Measurements from ENCODE around the gene VAT1L. TPM values are rescaled to one million over a fixed set of nuclear protein-coding genes. Genes with fewer than 3 reads are reported as not detected.
A peak's percentile ranks its signal among the peaks of the same experiment; 100 is the strongest.

The VAT1L gene
- total RNA-seq, 2 experiments from 2014 or later, result not detected

DNA sequence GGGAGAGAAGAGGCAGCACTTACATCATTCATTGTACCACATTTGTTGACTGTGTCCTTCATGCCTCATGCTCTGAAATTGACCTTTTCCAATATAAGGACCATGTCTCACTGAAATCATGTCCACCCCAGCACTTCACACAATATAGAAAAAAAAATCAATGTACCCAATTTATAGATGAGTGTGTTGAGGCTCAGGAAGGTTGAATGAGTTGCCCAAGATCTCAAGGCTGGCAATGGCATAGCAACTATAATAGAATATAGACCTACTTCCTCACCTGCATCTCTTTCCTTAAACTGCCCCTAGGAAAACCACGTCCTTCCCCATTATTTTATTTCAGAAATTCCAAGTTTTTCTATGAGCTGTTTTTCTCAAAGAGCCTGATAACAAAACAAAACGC, 912 bp upstream of the VAT1L start:
- Mint-ChIP-seq H3K27me3 (peaks cover 63% of the 10 kb centered on the region), H3K9me3 (no peaks in the 10 kb centered on the region), H3K27ac (no peak overlapping the region), H3K36me3 (ENCODE audit: low read depth) (no peaks in the 10 kb centered on the region), H3K4me1 (ENCODE audit: low read depth) (peaks cover 4% of the 10 kb centered on the region), H3K4me3 (no peak overlapping the region)
- TF ChIP-seq, protein P1, sequence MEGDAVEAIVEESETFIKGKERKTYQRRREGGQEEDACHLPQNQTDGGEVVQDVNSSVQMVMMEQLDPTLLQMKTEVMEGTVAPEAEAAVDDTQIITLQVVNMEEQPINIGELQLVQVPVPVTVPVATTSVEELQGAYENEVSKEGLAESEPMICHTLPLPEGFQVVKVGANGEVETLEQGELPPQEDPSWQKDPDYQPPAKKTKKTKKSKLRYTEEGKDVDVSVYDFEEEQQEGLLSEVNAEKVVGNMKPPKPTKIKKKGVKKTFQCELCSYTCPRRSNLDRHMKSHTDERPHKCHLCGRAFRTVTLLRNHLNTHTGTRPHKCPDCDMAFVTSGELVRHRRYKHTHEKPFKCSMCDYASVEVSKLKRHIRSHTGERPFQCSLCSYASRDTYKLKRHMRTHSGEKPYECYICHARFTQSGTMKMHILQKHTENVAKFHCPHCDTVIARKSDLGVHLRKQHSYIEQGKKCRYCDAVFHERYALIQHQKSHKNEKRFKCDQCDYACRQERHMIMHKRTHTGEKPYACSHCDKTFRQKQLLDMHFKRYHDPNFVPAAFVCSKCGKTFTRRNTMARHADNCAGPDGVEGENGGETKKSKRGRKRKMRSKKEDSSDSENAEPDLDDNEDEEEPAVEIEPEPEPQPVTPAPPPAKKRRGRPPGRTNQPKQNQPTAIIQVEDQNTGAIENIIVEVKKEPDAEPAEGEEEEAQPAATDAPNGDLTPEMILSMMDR (IDR thresholded peaks at IDR 0.05), result no peak
- POLR2A ChIA-PET, result no interaction called here
- DNase-seq (no peak), ATAC-seq (no peak)
- CTCF ChIA-PET, result no interaction called here
- intact Hi-C loops (cut with micrococcal nuclease), result loop anchor here (10.0 kb wide), 1 partner anchor 113 kb away; no protein-coding TSS in a partner anchor

DNA sequence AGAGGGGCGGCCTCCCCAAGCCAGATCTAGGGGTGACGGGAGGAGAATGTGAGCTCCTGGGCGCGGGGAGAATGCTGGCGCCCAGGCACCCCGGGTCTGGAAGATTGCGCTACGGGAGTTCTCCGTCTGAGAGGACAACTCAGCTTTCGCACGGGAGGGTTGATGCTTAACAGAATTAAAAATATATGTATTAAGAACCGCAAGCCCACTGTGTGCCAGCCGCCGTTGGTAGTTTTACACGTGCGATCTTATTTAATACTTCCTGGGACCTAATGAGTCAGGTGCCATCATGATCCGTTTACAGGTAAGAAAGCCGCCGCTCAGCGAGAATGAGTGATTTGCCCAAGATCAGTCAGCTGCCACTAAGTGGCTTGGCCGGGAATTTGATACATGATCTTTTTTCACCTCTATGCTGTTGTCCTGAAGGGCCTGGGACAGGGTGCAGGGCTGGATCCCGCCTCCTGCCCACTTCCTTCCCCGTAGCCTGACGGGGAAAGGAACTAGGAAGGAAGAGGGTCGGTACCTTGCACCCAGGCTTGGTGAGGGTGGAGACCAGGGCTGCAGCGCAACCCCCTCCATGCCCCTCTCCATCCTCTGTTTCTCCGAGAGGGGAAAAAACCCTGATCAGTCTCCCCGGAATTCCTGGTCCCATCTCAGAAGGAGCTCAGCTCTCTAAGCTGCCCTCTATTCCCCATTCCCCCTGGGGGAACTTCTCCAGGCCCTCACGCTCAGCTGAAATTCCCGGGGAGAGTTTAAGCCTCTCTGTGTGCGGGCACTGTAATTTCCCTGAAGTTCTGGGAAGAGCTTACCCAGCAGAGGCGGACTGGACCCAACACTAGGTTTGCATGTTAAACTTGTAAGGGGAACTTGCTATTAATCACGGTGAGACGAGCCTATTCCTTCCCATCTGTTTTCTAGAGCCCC, 983 bp downstream of the VAT1L start:
- POLR2A ChIA-PET, result no interaction called here
- ATAC-seq, result no peak
- H3K4me3 Mint-ChIP-seq, result no peak overlapping the region
- no peaks in the 10 kb centered on the region for H3K36me3 Mint-ChIP-seq (ENCODE audit: low read depth)
- H3K9me3 Mint-ChIP-seq, result no peaks in the 10 kb centered on the region
- intact Hi-C loops (cut with micrococcal nuclease), result loop anchor here (10.0 kb wide), 1 partner anchor 115 kb away; no protein-coding TSS in a partner anchor
- peaks cover 59% of the 10 kb centered on the region for H3K27me3 Mint-ChIP-seq
- TF ChIP-seq, protein P1 (IDR thresholded peaks at IDR 0.05), result no peak
- H3K4me1 Mint-ChIP-seq (ENCODE audit: low read depth), result peaks cover 4% of the 10 kb centered on the region
- CTCF ChIA-PET, result interaction anchor here (1.3 kb wide), 1 partner anchor 113 kb away, joined by 3 read pairs; no protein-coding TSS in a partner anchor
- no peak overlapping the region for H3K27ac Mint-ChIP-seq
- peak; percentile 5 for DNase-seq

DNA sequence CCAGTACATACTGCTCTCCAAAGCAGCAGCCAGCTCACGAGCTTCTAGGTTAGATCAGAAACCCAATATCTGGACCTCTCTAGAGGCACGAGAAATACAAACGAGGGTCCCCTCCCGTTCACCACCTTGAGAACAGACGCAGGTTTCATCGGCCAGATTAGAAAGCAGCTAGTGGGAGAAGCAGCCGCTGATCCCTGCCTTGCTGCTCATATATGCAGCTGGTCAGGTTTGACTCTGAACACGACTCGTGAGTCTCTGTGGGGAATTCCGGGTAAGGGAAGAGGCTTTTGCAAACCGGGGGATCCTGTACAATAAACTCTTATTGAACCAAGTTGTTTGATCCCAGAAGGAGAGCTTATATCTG, 1.6 kb downstream of the VAT1L start:
- H3K36me3 Mint-ChIP-seq (ENCODE audit: low read depth), result no peaks in the 10 kb centered on the region
- ChIA-PET POLR2A (no interaction called here), CTCF (interaction anchor here (1.3 kb wide), 1 partner anchor 114 kb away, joined by 3 read pairs; no protein-coding TSS in a partner anchor)
- peaks cover 4% of the 10 kb centered on the region for H3K4me1 Mint-ChIP-seq (ENCODE audit: low read depth)
- no peak overlapping the region for H3K4me3 Mint-ChIP-seq
- no peak overlapping the region for H3K27ac Mint-ChIP-seq
- TF ChIP-seq, protein P1 (IDR thresholded peaks at IDR 0.05), result no peak
- H3K9me3 Mint-ChIP-seq, result no peaks in the 10 kb centered on the region
- DNase-seq (no peak), ATAC-seq (no peak)
- H3K27me3 Mint-ChIP-seq, result peaks cover 65% of the 10 kb centered on the region
- intact Hi-C loops (cut with micrococcal nuclease), result no loop called here

DNA sequence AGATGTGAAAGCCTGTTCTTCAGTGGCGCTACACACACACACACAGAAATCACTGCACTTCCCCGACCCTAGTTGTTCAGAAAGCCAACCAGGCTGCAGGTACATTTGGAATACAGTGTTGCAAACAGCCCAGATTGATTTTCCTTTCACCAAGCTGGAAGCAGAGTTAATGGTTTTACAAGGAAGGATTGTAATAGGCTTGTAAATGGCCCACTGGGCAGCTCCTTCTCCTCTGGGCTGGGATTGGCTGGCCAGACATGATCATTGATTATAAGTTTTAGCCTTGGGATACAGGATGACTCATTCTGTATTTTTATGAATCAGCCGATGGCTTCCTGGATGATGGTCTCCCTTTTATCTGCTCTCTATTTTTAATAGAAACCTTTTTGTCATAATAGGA, 2.5 kb downstream of the VAT1L start:
- H3K4me1 Mint-ChIP-seq (ENCODE audit: low read depth), result peaks cover 4% of the 10 kb centered on the region
- DNase-seq, result no peak
- ChIA-PET CTCF (no interaction called here), POLR2A (no interaction called here)
- no peak overlapping the region for H3K4me3 Mint-ChIP-seq
- H3K27me3 Mint-ChIP-seq, result peaks cover 65% of the 10 kb centered on the region
- TF ChIP-seq, protein P1 (IDR thresholded peaks at IDR 0.05), result no peak
- H3K36me3 Mint-ChIP-seq (ENCODE audit: low read depth), result no peaks in the 10 kb centered on the region
- intact Hi-C loops (cut with micrococcal nuclease), result no loop called here
- no peak overlapping the region for H3K27ac Mint-ChIP-seq
- ATAC-seq, result no peak
- no peaks in the 10 kb centered on the region for H3K9me3 Mint-ChIP-seq

DNA sequence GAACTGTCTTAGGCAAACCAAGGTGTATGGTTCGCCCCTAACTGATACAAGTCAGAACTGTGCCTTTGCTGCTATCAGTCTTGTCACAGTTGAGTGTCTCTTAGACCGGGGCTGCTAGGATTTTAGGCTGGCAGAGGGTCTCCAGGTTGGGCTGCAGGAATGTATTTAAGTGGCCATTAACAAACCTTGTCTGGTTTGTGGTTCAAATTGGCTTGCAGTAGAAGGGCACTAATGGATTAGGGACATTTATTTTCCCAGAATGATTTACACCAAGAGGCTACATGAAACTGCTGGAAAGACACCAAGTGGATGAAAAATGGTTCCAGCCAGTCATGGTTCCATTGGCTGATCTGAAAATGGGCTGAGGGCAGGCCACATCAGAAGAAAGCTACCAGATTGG, 5.1 kb downstream of the VAT1L start:
- intact Hi-C loops (cut with micrococcal nuclease), result no loop called here
- Mint-ChIP-seq H3K4me3 (no peak overlapping the region), H3K4me1 (ENCODE audit: low read depth) (no peaks in the 10 kb centered on the region), H3K27me3 (peaks cover 45% of the 10 kb centered on the region), H3K9me3 (no peaks in the 10 kb centered on the region), H3K36me3 (ENCODE audit: low read depth) (no peaks in the 10 kb centered on the region), H3K27ac (no peak overlapping the region)
- no peak for ATAC-seq
- POLR2A ChIA-PET, result no interaction called here
- TF ChIP-seq, protein P1 (IDR thresholded peaks at IDR 0.05), result no peak
- no peak for DNase-seq
- CTCF ChIA-PET, result no interaction called here

Measured in activated CD8-positive, alpha-beta T cell treated with anti-CD3 and anti-CD28 coated beads for 36 hours (primary cell).